Measurements from ENCODE around the gene MALT1.

The MALT1 gene

GRCh38 chr18:58635891-58636290, 35.4 kb upstream of the MALT1 start:
- peak; percentile 65 to 87 for DNase-seq (ENCODE audit: low read depth in 2 of 2)
- no peak for TF ChIP-seq CTCF (IDR thresholded peaks at IDR 0.05; ENCODE audit: low read depth, low read length)
- no peak overlapping the region for H3K4me3 ChIP-seq (replicated peaks in 1 of 2; ENCODE audit: low read depth in 2 of 2, low read length in 2 of 2)

GRCh38 chr18:58637197-58637596, 34.1 kb upstream of the MALT1 start:
- no peak overlapping the region for H3K4me3 ChIP-seq (replicated peaks in 1 of 2; ENCODE audit: low read depth in 2 of 2, low read length in 2 of 2)
- no peak for DNase-seq (ENCODE audit: low read depth in 2 of 2)
- TF ChIP-seq CTCF (IDR thresholded peaks at IDR 0.05; ENCODE audit: low read depth, low read length), result no peak

- no peak overlapping the region for H3K4me3 ChIP-seq (replicated peaks in 1 of 2; ENCODE audit: low read depth in 2 of 2, low read length in 2 of 2)
- DNase-seq (ENCODE audit: low read depth in 2 of 2), result no peak
- no peak for TF ChIP-seq CTCF (IDR thresholded peaks at IDR 0.05; ENCODE audit: low read depth, low read length)
These were observed 33.3 kb upstream of the MALT1 start for GRCh38 chr18:58637946-58638345.

GRCh38 chr18:58638441-58638840, 32.8 kb upstream of the MALT1 start:
- H3K4me3 ChIP-seq (replicated peaks in 1 of 2; ENCODE audit: low read depth in 2 of 2, low read length in 2 of 2), result no peak overlapping the region
- no peak for TF ChIP-seq CTCF (IDR thresholded peaks at IDR 0.05; ENCODE audit: low read depth, low read length)

GRCh38 chr18:58639237-58639636, 32.0 kb upstream of the MALT1 start:
- no peak overlapping the region for H3K4me3 ChIP-seq (replicated peaks in 1 of 2; ENCODE audit: low read depth in 2 of 2, low read length in 2 of 2)
- no peak for DNase-seq (ENCODE audit: low read depth in 2 of 2)
- TF ChIP-seq CTCF (IDR thresholded peaks at IDR 0.05; ENCODE audit: low read depth, low read length), result no peak

More at GRCh38 chr18:58638441-58638840, 32.8 kb upstream of the MALT1 start:
- no peak for DNase-seq (ENCODE audit: low read depth in 2 of 2)

GRCh38 chr18:58639751-58640427, 31.4 kb upstream of the MALT1 start:
- TF ChIP-seq CTCF (IDR thresholded peaks at IDR 0.05; ENCODE audit: low read depth, low read length), result no peak
- DNase-seq (ENCODE audit: low read depth in 2 of 2), result peak; percentile 38 to 74
- H3K4me3 ChIP-seq (replicated peaks in 1 of 2; ENCODE audit: low read depth in 2 of 2, low read length in 2 of 2), result no peak overlapping the region

GRCh38 chr18:58640428-58640805, 30.8 kb upstream of the MALT1 start:
- TF ChIP-seq CTCF (IDR thresholded peaks at IDR 0.05; ENCODE audit: low read depth, low read length), result no peak
- no peak for DNase-seq (ENCODE audit: low read depth in 2 of 2)

More at GRCh38 chr18:58640428-58640805, 30.8 kb upstream of the MALT1 start:
- no peak overlapping the region for H3K4me3 ChIP-seq (replicated peaks in 1 of 2; ENCODE audit: low read depth in 2 of 2, low read length in 2 of 2)

Measured in cardiac fibroblast (primary cell).